Anterior cingulate cortex (tissue), 58 donors: ENCODE measurements around the gene OLFML2B.
A peak's percentile ranks its signal among the peaks of the same experiment; 100 is the strongest.
"Not testable (repeated sequence)": the region's sequence is repeated elsewhere in the genome, so short reads cannot be mapped to it uniquely, and the experiment has no call there.

Experiments used
- DNase-seq, 58 donors: peaks; one replicate each; lab custom pipeline; 2025; lab: John Stamatoyannopoulos, UW

Gene OLFML2B

GRCh38 chr1:162023547-162024501 lies at the start of gene OLFML2B:
TSS of gene OLFML2B (minus strand) at chr1:162023869. CDS start at chr1:162023430, 439 bp downstream.
- DNase-seq, result peak in 30 of 58 donors; percentile 12 to 54 (median 30)

GRCh38 chr1:162072740-162073139 lies 49.1 kb upstream of the OLFML2B start:
- peak in 2 of 58 donors; percentile 6 to 16 for DNase-seq

DNA sequence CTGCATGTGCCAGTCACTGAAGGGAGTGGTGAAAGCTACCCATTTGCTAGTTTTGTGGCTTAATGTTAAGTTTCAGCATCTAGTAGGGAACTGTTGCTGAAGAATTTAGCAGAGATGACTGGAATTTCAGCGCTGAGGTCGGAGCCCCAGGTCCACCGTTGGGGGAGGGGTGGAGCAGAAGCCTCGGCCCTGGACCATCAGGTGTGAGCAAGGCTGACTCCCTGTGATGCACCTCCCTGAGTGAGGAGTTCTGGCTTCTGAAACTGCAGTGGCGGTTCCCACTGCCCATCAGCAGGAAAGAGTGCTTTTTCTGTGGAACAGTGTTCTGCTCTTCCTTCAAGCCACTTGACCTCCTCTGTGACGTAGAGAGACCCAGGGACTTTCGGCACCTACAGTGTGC lies 47.2 kb upstream of the OLFML2B start:
- peak in 2 of 58 donors; percentile 6 to 22 for DNase-seq

DNA sequence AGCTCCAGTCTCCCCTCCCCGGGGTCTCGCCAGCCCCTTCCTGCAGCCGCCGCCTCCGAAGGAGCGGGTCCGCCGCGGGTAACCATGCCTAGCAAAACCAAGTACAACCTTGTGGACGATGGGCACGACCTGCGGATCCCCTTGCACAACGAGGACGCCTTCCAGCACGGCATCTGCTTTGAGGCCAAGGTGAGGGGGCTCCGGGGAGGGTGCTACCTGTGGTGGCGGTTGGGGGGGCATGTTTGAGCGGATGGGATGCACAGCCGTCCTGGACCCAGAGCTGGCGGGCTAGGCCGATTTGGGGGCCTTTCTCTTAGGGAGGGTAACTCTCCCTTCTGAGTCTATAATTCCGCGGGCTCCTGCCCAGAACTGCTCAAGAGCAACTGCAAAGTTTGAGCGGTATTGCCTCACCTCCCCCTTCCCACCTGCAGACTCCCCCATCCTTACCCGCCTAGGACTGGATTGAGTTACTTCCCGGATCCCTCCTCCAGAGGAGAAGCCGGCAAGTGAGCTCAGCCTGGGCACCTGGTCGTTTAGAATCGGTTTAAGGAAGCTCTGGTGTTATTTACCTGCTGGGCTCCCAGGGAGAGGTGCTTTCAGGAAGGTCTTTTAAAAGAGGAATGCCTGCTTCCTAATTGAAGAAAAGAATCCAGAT lies 46.6 kb upstream of the OLFML2B start:
- DNase-seq, result peak in 4 of 58 donors; percentile 28 to 51 (median 44)

DNA sequence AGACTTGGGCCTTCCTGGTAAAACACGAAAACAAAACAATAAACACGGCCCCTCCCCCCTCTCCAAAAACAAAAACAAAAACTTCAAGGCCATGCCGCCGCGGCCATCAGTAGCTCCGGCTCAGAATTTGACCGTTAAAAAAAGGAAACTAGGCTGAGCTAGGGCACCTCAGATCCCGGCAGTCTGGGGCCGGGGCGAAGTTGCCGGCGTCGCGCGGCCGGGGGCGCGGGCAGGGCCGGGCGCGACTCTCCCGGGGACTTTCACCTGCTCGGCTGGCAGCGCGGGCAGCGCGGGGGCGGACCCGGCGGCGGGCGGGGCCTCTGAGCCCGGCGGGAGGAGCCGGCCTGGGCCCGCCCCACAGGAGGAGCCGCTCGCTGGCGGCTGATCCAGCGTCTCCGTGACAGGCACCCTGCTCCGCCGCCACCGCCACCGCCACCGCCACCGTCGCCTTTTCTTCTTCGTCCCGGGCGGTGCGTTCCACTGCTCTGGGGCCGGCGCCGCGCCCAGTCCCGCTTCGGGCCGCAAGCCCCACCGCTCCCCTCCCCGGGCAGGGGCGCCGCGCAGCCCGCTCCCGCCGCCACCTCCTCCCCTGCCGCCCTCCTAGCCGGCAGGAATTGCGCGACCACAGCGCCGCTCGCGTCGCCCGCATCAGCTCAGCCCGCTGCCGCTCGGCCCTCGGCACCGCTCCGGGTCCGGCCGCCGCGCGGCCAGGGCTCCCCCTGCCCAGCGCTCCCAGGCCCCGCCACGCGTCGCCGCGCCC lies 45.8 kb upstream of the OLFML2B start, which contains the start of gene NOS1AP:
Gene NOS1AP (plus strand): TSS at position 358 of the 760 bp plus-strand sequence. CDS start 487 bp downstream, outside the sequence.
- peak in 56 of 58 donors; percentile 31 to 88 (median 72) for DNase-seq

DNA sequence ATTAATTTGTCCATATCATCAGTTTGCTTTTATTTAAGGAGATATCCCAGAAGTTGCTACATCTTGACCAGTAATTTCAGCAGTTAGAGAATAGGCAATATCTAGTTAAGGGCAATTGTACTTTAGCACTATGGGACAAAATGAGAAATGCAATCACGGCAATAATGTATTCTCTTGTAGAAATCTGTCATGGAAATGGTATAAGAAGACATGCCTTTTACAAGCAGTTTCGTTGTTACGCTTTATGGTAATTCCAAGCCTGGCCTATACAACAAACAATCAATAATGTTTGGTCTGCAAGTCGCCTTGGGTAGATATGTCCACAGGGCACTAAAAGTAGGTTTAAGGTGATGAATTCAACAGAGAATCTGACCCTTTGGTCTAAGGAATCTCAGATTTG lies 44.6 kb upstream of the OLFML2B start:
- no peak for DNase-seq

- DNase-seq, result no peak
Measured at GRCh38 chr1:162067466-162067865, 43.8 kb upstream of the OLFML2B start.

DNA sequence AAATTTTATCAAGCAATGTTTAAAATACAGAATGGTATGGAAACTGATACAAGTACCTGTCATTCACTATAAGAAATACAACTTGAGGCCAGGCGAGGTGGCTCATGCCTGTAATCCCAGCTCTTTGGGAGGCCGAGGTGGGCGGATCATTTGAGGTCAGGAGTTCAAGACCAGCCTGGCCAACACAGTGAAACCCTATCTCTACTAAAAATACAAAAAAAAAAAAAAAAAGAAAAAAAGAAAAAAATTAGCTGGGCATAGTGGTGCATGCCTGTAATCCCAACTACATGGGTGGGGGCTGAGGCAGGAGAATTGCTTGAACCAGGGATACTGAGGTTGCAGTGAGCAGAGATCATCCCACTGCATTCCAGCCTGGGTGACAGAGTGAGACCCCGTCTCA lies 43.2 kb upstream of the OLFML2B start:
- DNase-seq, result not testable (repeated sequence)

GRCh38 chr1:162065016-162065415 lies 41.3 kb upstream of the OLFML2B start:
- no peak for DNase-seq

DNA sequence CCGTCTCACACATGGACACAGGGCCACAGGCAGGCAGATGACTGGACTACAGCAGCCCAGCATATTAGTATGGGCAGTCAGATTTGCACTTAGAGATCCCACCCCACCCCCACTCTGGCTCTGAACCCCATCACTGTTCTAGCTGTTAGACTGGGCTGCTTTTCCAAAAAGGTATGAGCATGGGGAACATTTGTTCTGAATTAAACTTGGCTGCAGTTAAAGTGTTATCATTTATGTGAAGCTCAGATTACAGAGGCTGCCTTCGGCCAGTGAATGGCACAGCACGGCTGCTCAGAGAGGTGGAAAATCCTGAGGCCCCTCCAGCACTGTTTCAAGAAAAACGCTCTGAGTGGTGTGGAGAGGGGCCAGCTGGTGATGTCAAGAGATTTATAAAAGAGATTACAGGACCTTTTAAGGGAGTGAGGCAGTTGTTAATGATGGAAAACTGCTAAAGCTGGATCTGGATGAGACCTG lies 38.9 kb upstream of the OLFML2B start:
- no peak for DNase-seq

DNA sequence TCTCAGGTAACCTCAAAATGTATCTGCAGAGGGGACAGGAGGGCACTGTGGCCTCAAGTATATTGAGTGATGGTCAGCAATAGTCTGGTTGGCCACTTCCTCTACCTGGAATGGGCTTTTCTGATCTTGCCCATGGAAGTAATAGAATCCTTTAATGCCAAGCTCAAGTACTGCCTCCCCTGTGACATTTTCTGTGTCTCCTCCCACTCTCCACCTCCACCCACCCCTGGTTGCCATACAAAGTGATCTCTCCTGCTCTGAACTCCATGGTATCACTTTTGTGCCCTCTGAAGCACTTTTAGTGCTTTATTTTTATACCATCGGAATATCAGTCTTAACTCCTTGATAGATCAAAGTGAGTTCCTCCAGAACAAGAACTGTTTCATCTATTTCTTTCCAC lies 36.6 kb upstream of the OLFML2B start:
- DNase-seq, result no peak

- no peak for DNase-seq
Measured at GRCh38 chr1:162059721-162060120, 36.1 kb upstream of the OLFML2B start.

- no peak for DNase-seq
Measured at GRCh38 chr1:162056579-162056978, 32.9 kb upstream of the OLFML2B start.

GRCh38 chr1:162056043-162056442 lies 32.4 kb upstream of the OLFML2B start:
- DNase-seq, result peak in 49 of 58 donors; percentile 11 to 74 (median 44)

DNA sequence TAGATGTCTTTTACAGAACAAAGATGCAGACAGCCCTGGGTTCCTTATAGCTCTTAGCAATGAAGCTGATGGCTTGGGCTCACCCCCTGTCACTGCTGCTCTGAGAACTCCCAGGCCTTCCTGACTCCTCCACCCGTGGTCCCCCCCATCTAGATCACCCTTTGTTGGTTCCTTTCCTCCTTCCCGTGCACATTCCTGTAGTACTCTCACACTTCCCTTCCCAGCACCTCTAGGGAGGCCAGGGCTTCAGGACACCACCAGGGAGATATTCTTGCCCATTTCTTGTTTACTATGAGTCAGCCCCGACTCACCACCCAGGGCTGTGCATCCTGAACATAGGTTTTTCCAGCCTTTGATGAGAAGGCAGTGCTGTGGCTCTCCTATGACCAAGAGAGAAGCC lies 31.4 kb upstream of the OLFML2B start:
- DNase-seq, result no peak

DNA sequence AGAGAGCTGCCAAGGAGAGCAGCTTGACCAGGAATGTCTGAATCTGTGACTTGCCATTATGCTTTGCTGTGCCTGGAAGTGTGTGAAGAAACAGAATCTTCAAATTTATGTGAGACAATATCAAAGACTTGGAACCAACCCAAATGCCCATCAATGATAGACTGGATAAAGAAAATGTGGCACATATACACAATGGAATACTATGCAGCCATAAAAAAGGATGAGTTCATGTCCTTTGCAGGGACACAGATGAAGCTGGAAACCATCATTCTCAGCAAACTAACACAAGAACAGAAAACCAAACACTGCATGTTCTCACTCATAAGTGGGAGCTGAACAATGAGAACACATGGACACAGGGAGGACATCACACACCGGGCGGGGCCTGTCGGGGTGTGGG lies 30.3 kb upstream of the OLFML2B start:
- not testable (repeated sequence) for DNase-seq

DNA sequence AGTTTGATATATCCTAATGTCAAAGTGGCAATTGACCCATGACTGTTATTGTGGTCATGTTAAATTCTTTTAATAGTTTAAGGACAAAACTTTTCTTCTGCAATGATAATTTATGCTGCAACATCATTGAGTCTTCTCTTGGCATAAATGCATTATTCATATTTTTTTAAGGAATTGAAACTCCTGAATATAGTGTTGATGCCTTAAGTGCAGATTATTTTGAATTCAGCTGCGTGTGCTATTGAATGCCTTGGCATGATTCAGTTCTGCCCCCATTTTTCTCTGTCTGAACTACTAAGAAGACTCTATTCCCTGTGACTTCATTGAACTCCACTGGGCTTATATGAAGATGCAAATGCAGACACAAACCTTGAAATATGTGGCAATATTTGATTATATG lies 23.3 kb upstream of the OLFML2B start:
- DNase-seq, result no peak

GRCh38 chr1:162042361-162042760 lies 18.7 kb upstream of the OLFML2B start:
- DNase-seq, result no peak

GRCh38 chr1:162040657-162041056 lies 17.0 kb upstream of the OLFML2B start:
- DNase-seq, result no peak

- DNase-seq, result no peak
Measured at GRCh38 chr1:162040001-162040400, 16.3 kb upstream of the OLFML2B start.
